H9 (cell line): ENCODE results near the gene CDIPT. TPM values are rescaled to one million over a fixed set of nuclear protein-coding genes. Genes with fewer than 3 reads are reported as not detected.

Source experiments
- DNase-seq: peaks from one replicate; pipeline ENCODE4 v3.0.0-alpha.2; 2017
- H2AFZ ChIP-seq: one replicate; pipeline ENCODE4 v1.6.1; 2013; ENCODE audit warnings: mild to moderate bottlenecking, low read length, control low read depth, moderate library complexity
- H2AK5ac ChIP-seq: 2 replicates; pipeline ENCODE4 v1.6.1; 2013; ENCODE audit warnings: low read length, control low read depth, mixed read lengths; ENCODE audit not compliant: insufficient read length
- H2BK120ac ChIP-seq: one replicate; pipeline ENCODE4 v1.6.1; 2013; ENCODE audit warnings: low read depth, mild to moderate bottlenecking, low read length, control low read depth, inconsistent platforms; ENCODE audit not compliant: poor library complexity, severe bottlenecking
- H2BK12ac ChIP-seq: 2 replicates; pipeline ENCODE4 v1.6.1; 2013; ENCODE audit warnings: low read length, control low read depth, mixed read lengths, low read depth; ENCODE audit not compliant: insufficient read length
- H2BK15ac ChIP-seq: 2 replicates; pipeline ENCODE4 v1.6.1; 2013; ENCODE audit warnings: low read depth, low read length, control low read depth
- H2BK20ac ChIP-seq: one replicate; pipeline ENCODE4 v1.6.1; 2013; ENCODE audit warnings: low read depth, mild to moderate bottlenecking, low read length, control low read depth, inconsistent platforms; ENCODE audit not compliant: poor library complexity, severe bottlenecking
- H2BK5ac ChIP-seq: 2 replicates; pipeline ENCODE4 v1.6.1; 2013; ENCODE audit warnings: low read length, control low read depth, mixed read lengths; ENCODE audit not compliant: insufficient read length
- H3K14ac ChIP-seq: 2 replicates; pipeline ENCODE4 v1.6.1; 2013; ENCODE audit warnings: low read length, control low read depth; ENCODE audit not compliant: insufficient read depth
- H3K18ac ChIP-seq: 2 replicates; pipeline ENCODE4 v1.6.1; 2013; ENCODE audit warnings: low read depth, mild to moderate bottlenecking, mixed read lengths, low read length, control low read depth; ENCODE audit not compliant: insufficient read length
- H3K23ac ChIP-seq: 2 replicates; pipeline ENCODE4 v1.6.1; 2013; ENCODE audit warnings: low read length, control low read depth, mixed read lengths, low read depth; ENCODE audit not compliant: insufficient read length
- H3K23me2 ChIP-seq: 2 replicates; pipeline ENCODE4 v1.6.1; 2013; ENCODE audit warnings: low read depth, mild to moderate bottlenecking, mixed read lengths, low read length, control low read depth; ENCODE audit not compliant: insufficient read length, poor library complexity, severe bottlenecking
- H3K27ac ChIP-seq: 2 replicates; pipeline ENCODE4 v1.5.1; 2013; ENCODE audit warnings: low read length, control low read depth, mixed read lengths, low read depth; ENCODE audit not compliant: insufficient read length
- H3K27me3 ChIP-seq: 2 replicates; pipeline ENCODE4 v1.6.1; 2013; ENCODE audit warnings: low read length, control low read depth, inconsistent platforms; ENCODE audit not compliant: insufficient read depth
- H3K4ac ChIP-seq: 2 replicates; pipeline ENCODE4 v1.6.1; 2013; ENCODE audit warnings: low read depth, mild to moderate bottlenecking, control low read depth, inconsistent platforms, low read length, moderate library complexity
- H3K4me1 ChIP-seq: 2 replicates; pipeline ENCODE4 v1.6.1; 2013; ENCODE audit warnings: low read length, control low read depth, inconsistent platforms; ENCODE audit not compliant: insufficient read depth
- H3K4me2 ChIP-seq: 2 replicates; pipeline ENCODE4 v1.6.1; 2013; ENCODE audit warnings: low read length, control low read depth, mixed read lengths; ENCODE audit not compliant: insufficient read length, insufficient read depth
- H3K56ac ChIP-seq: 2 replicates; pipeline ENCODE4 v1.6.1; 2013; ENCODE audit warnings: low read depth, mild to moderate bottlenecking, mixed read lengths, low read length, control low read depth; ENCODE audit not compliant: insufficient read length
- H3K79me1 ChIP-seq: 2 replicates; pipeline ENCODE4 v1.6.1; 2013; ENCODE audit warnings: low read depth, mild to moderate bottlenecking, moderate library complexity, low read length, control low read depth, inconsistent platforms; ENCODE audit not compliant: insufficient read depth, poor library complexity, severe bottlenecking
- H3K79me2 ChIP-seq: 2 replicates; pipeline ENCODE4 v1.6.1; 2013; ENCODE audit warnings: low read length, control low read depth, inconsistent platforms; ENCODE audit not compliant: insufficient read depth
- H3K9ac ChIP-seq: 2 replicates; pipeline ENCODE4 v1.6.1; 2013; ENCODE audit warnings: low read length, control low read depth, mixed read lengths; ENCODE audit not compliant: insufficient read length; ENCODE audit errors: extremely low read depth
- H3K9me3 ChIP-seq: one replicate; pipeline ENCODE4 v1.6.1; 2013; ENCODE audit warnings: low read depth, low read length, inconsistent platforms; ENCODE audit not compliant: control insufficient read depth
- H3T11ph ChIP-seq: one replicate; pipeline ENCODE4 v1.6.1; 2013; ENCODE audit warnings: mild to moderate bottlenecking, low read length, control low read depth, inconsistent platforms
- H4K20me1 ChIP-seq: one replicate; pipeline ENCODE4 v1.6.1; 2013; ENCODE audit not compliant: control insufficient read depth, insufficient read length, insufficient read depth
- H4K5ac ChIP-seq: 2 replicates; pipeline ENCODE4 v1.6.1; 2013; ENCODE audit warnings: low read depth, mild to moderate bottlenecking, mixed read lengths, low read length, control low read depth; ENCODE audit not compliant: insufficient read length
- H4K8ac ChIP-seq: replicated peaks from 2 replicates; pipeline ENCODE4 v1.6.1; 2013; ENCODE audit warnings: low read length, control low read depth, mixed read lengths, low read depth; ENCODE audit not compliant: insufficient read length
- H4K91ac ChIP-seq: 2 replicates; pipeline ENCODE4 v1.6.1; 2013; ENCODE audit warnings: low read depth, mild to moderate bottlenecking, moderate library complexity, mixed read lengths, low read length, control low read depth; ENCODE audit not compliant: insufficient read length
- H3K27ac Mint-ChIP-seq, 3 experiments: 2 replicates in 2 of 3; 3 replicates in 1 of 3; pipeline ENCODE4 v1.8.0; 2020 to 2021; ENCODE audit warnings: mixed read lengths in 3 of 3, mild to moderate bottlenecking in 1 of 3, moderate library complexity in 1 of 3
- H3K27me3 Mint-ChIP-seq: 2 replicates; pipeline ENCODE4 v1.8.0; 2021; ENCODE audit warnings: low read depth, mild to moderate bottlenecking, moderate library complexity, mixed read lengths
- H3K36me3 Mint-ChIP-seq, 3 experiments: 2 replicates in 2 of 3; 3 replicates in 1 of 3; pipeline ENCODE4 v1.8.0; 2020 to 2021; ENCODE audit warnings: low read depth in 3 of 3, mixed read lengths in 3 of 3; ENCODE audit not compliant: insufficient read depth in 1 of 3
- H3K4me1 Mint-ChIP-seq, 2 experiments: 2 replicates each; pipeline ENCODE4 v1.8.0; 2020; ENCODE audit warnings: mixed read lengths in 2 of 2
- H3K4me3 Mint-ChIP-seq, 2 experiments: 2 replicates in 1 of 2; 3 replicates in 1 of 2; pipeline ENCODE4 v1.8.0; 2020 to 2021; ENCODE audit warnings: mild to moderate bottlenecking in 2 of 2, mixed read lengths in 2 of 2, moderate library complexity in 1 of 2
- H3K9me3 Mint-ChIP-seq, 2 experiments: 2 replicates in 1 of 2; 3 replicates in 1 of 2; pipeline ENCODE4 v1.8.0; 2020; ENCODE audit warnings: mild to moderate bottlenecking in 2 of 2, mixed read lengths in 2 of 2, moderate library complexity in 1 of 2
- CTCF ChIP-seq: fragments of 200-600 bp; sonication (generic); conservative IDR thresholded peaks from 3 replicates; pipeline ENCODE4 v1.8.0; 2021; ENCODE audit warnings: antibody characterized with exemption, mild to moderate bottlenecking
- WGBS: extraction: QIAGEN DNeasy Blood & Tissue Kit; methylation state at CpG from one replicate; pipeline ENCODE4 v1.1.7; 2013; ENCODE audit warnings: missing lambda C conversion rate, low lambda C conversion rate, mixed read lengths; ENCODE audit not compliant: insufficient read length; ENCODE audit errors: extremely low coverage; 5-methylcytosine and 5-hydroxymethylcytosine counted together
- total RNA-seq: library from RNA; stranded (reverse); gene quantifications from 2 replicates; pipeline ENCODE4 v1.2.1, GENCODE V29; 2021

The CDIPT gene
- total RNA-seq, 1 experiment from 2014 or later, result 70.6 TPM

- no peak overlapping the region for H2AK5ac ChIP-seq
- DNase-seq, result no peak
- H2BK20ac ChIP-seq, result no peak overlapping the region
- H3K9me3 Mint-ChIP-seq, result no peaks in the 10 kb centered on the region; a peak in 2 of 5 replicates
- no peak for TF ChIP-seq CTCF
- H4K20me1 ChIP-seq, result no peaks in the 10 kb centered on the region
- no peak overlapping the region for H4K5ac ChIP-seq
- H3K4me1 ChIP-seq, result peaks cover 6% of the 10 kb centered on the region; the same call in 1 of the 2 replicates
- no peak overlapping the region for H2BK12ac ChIP-seq
- no peaks in the 10 kb centered on the region for H3K79me1 ChIP-seq
- H4K8ac ChIP-seq, result no peak overlapping the region
- H3K79me2 ChIP-seq, result peaks cover 2% of the 10 kb centered on the region; the same call in 1 of the 2 replicates
- no peak overlapping the region; the same call in 1 of the 2 replicates for H3K14ac ChIP-seq
- peak overlapping the region; percentile 78 for H3K4me2 ChIP-seq
- H3K27ac ChIP-seq, result no peak overlapping the region
- no peak overlapping the region for H3K23ac ChIP-seq
- H2AFZ ChIP-seq, result no peak overlapping the region
- H3K56ac ChIP-seq, result no peak overlapping the region
- H3K27me3 Mint-ChIP-seq, result no peaks in the 10 kb centered on the region; the same call in 1 of the 2 replicates
- H3K27me3 ChIP-seq, result no peaks in the 10 kb centered on the region
- peaks cover 51 to 70% of the 10 kb centered on the region in 2 experiments for H3K4me1 Mint-ChIP-seq
- H3K23me2 ChIP-seq, result peaks cover 43% of the 10 kb centered on the region
- H3K9me3 ChIP-seq, result no peaks in the 10 kb centered on the region
- no peak overlapping the region for H3T11ph ChIP-seq
- no peak overlapping the region for H4K91ac ChIP-seq
- no peak overlapping the region for H3K4ac ChIP-seq
- WGBS, result no CpG with 5 or more reads among the region's 9 CpGs
- H2BK5ac ChIP-seq, result no peak overlapping the region
- no peak overlapping the region for H2BK120ac ChIP-seq
- peak overlapping the region; percentile 47 for H3K9ac ChIP-seq
- H2BK15ac ChIP-seq, result no peak overlapping the region
- H3K4me3 Mint-ChIP-seq, result peak overlapping the region; percentile 80 to 96
- no peak overlapping the region; a peak in 1 of 7 replicates for H3K27ac Mint-ChIP-seq
- H3K18ac ChIP-seq, result no peak overlapping the region
- peaks cover 15 to 30% (median 19%) of the 10 kb centered on the region in 3 experiments for H3K36me3 Mint-ChIP-seq
Measured at GRCh38 chr16:29812754-29813643, 50.0 kb downstream of the CDIPT start.
